T-helper 1 cell treated with Interleukin-12 subunit alpha and Interleukin-12 subunit beta and Interleukin-4 antibody, amounts not matched to agents 30 ng/mL and 1 ng/mL, for 36 hours (primary cell): Measurements from ENCODE around the gene OTOF. TPM values are rescaled to one million over a fixed set of nuclear protein-coding genes. Genes with fewer than 3 reads are reported as not detected.

ENCODE experiments used
- intact Hi-C: fragments of 100-400 bp; cut with micrococcal nuclease; formaldehyde crosslinking; loops from one replicate; pipeline ENCODE4 v1.15.1; 2024
- total RNA-seq: library from RNA; stranded (reverse); gene quantifications from 2 replicates; pipeline ENCODE4 v1.2.3, GENCODE V29; 2022

Gene OTOF
- total RNA-seq, 1 donor from 2014 or later, result 13.9 TPM

DNA sequence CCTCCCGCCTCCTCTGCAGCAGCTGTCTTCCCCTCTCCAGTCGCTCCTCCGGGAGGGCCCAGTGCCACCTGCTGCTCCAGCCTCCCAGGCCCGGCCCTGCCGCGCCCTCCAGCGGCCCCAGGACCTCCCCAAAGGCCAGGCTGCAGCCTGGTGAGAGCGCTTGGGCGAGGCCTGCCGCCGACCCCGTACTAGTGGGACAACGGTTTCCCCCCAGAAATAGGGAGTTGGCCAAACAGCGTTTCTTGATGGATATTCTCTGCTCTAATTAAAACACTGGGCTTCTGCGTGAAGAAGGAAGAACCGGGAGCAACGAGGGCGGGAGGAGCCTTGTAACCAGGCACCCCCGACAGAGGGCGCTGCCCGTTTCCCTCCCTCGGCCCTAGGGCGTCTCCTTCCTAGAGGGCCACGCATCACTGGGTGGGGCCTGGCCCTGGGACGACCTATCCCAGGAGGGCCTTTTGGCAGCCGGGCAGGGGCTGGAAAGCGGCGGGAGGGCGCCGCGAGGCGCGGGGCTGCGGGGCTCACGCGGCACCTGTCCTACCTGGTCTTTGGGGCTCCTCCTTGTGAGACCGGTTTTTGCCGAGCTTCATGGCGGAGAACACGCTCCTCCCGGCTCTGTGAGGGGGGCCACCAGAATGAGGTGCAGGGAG lies 25.4 kb upstream of the OTOF start:
- intact Hi-C loops, result loop anchor here (1.0 kb wide), 5 partner anchors 74 to 820 kb away; partner anchors contain the start of genes ADGRF3, MPV17 and SELENOI

DNA sequence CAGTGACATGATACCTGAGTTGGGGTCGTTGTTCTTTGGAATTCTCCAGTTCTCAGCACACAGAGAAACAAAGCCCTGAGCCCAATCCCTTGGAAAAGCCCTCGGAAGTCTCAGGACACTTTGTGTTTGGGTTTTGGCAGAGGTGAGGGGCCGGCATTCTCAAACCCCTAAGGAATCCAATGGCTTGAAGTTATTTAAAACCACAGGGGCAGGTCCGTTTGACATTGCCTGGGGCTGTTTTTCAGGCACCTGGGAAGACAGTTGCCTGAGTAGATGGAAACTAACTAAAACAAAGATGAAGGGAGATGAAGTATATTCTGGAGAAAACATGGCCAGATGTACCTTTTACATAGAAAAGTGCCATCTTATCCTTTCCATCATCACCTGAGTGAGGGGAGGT lies 22.5 kb upstream of the OTOF start:
- intact Hi-C loops, result no loop called here

DNA sequence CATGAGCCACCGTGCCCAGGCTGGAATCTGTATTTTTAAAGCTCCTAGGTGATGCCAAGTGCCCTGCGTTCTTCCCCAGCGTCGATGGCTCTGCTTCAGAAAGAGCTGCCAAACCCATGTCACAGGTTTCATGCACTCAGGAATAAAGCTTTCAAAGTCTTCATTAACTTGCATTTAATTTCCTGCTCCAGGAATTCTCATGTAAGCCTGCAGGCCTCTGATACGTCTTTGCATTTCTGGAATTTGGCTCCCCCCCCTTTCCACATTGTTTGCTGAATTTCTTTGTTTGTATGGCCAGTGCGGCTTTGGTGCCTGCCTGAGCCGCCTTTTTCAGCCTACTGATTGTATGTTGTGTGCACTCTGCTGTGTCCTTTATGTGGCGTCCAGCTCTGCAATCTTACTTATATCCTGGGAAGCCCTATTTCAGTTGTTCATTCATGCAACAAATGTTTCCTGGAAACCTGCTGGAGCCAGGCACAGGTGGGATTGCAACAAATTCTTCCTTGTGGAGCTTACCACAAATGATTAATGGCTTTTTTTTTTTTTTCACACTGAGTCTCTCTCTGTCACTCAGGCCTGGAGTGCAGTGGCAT lies 17.9 kb upstream of the OTOF start:
- intact Hi-C loops, result no loop called here

GRCh38 chr2:26494891-26495290 lies 17.0 kb upstream of the OTOF start:
- intact Hi-C loops, result no loop called here

GRCh38 chr2:26494199-26494598 lies 16.3 kb upstream of the OTOF start:
- intact Hi-C loops, result no loop called here

DNA sequence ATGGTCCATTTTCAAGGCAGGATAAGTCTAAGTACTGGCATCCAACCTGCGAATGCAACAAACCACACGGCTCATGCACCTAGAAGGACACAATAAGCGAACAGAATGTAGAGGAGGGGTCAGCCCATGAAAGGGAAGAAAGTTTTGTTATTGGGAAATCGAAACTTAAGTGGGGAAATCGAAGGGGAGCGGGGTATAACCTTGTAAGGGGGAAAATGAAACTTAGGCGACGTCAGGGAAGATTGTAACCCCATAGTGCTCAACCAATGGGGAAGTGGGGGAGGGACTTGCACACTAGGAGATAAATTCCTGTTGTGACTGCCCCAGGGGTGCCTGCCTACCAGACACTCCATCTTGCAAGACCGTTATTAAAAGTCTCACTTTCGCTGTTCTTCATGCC lies 15.6 kb upstream of the OTOF start:
- intact Hi-C loops, result no loop called here

DNA sequence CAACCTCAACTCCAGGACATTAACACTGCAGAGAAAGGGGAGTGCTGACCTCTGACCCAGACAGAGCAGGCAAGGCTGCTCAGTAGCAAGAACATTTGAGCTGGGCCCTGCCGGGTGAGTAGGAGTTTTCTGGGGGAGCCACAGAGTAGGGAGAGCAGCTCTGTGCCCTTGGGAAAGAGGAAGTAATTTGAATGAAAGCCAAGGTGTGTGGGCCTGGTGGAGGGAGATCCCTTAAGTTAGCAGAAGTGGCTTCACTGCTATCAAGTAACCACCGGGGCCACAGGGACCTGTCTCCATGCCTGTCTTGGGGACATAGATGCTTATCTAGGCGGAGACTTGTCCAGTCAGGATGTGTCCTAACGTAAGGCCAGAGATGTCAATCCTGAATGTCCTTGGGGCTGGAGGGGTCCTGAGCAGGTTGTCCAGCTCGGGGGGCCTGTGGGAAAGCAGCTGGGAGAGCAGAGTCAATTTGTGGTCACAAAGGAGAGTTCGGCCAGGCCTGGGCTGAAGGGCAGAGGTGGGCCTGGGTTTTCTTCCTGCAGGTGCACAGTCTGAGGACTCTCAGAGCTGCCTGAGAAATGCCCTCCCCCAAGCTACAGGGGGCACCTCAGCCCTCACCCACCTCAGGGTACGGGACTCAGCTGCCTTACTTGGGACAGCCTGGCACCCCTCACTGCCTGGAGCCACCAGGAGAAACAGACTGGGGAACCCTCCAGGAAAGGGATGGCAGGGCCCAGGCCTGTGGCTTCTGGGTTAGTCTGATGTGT lies 15.0 kb upstream of the OTOF start:
- intact Hi-C loops, result no loop called here

GRCh38 chr2:26491563-26492167 lies 13.7 kb upstream of the OTOF start:
- intact Hi-C loops, result no loop called here

DNA sequence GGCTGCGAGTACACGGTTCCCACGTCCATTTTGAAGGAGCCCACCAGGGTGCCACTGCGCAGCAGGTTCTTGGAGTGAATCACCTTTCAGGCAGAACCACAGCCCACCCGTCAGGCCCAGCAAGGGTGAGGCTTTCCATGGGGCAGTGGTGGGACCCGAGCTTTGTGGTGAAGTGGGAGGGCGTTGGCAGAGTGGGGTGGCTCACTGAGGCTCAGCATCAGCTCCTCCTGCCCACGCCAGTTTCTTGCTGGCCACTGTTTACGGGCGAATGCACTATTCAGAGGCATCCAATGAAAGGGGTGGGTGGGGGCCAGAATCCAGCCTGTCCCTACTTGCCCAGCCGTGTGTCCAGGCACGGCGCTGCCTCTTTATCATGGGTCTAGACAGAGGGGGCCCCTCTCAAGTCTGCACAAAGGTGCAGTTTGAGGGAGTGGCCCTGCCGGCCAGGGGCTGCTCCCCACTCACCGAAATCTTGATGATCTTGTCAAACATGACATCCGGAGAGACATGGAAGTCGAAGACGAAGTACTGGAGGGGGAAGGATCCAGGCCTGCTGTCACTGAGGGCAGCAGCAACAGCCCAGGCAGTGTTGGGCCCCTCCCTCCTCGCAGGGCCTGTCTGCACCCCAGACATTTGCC lies 11.4 kb upstream of the OTOF start:
- intact Hi-C loops, result no loop called here

- intact Hi-C loops, result no loop called here
These were observed 10.7 kb upstream of the OTOF start for GRCh38 chr2:26488463-26489212.

DNA sequence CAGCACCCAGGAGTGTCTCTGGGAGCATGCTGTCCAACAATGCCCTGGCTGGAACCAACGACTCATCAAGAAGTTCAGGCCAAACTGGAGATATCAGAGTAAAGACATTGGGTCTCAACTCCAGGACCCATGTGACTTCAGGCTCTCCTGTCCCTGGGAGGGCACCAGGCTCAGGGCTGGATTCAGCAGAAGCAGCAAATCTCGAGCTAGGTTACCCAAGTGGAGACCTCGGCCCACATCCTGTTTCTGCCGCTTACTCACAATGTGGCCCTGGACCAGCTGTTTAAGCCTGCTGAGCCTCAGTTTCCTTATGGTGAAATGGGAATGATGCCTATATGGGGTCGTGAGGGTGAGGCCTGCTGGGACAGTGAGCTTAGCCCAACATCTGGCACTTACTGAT lies 9.3 kb upstream of the OTOF start:
- intact Hi-C loops, result no loop called here

- intact Hi-C loops, result no loop called here
These were observed 8.9 kb upstream of the OTOF start for GRCh38 chr2:26486789-26487188.

GRCh38 chr2:26485725-26486418 lies 7.9 kb upstream of the OTOF start:
- intact Hi-C loops, result no loop called here

DNA sequence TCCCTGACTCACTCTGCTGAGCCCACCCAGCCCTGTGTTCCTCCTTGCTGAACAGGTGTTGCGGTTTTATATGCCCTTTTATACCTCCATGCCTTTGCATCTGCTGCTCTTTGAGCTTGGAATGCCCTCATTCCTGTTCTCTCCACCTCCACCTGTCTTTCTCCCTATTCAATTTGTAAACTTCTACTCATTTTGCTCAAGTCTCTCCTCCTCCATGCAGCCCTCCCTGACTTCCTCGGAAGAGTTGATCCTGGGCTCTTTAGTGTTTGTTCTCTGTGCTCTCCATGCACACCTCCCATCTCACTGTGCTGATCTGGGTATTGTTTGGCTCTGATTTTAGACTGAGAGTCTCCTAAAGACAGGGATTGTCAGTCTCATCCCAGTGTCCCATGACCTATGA lies 7.2 kb upstream of the OTOF start:
- intact Hi-C loops, result no loop called here

DNA sequence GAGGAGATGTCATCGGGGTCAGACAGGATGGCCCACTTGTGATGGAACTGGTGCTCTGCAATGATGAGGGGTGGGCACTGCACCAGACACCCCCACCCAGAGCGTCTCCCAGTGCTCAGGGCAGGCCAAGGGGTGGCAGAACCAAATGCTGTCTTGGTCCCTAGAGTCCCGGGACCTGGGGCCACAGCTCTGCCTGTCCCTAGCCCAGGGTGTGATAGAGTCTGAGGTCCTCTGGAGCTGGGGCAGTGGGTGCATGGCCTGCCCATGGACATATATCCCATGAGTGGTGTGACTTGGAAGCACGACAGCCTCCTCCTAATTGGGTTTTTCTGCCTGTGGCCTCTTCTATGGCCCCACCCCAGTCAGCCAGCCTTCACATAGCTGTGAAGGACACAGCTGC lies 6.7 kb upstream of the OTOF start:
- intact Hi-C loops, result no loop called here

- intact Hi-C loops, result no loop called here
These were observed 6.1 kb upstream of the OTOF start for GRCh38 chr2:26483957-26484565.

- intact Hi-C loops, result no loop called here
These were observed 5.6 kb upstream of the OTOF start for GRCh38 chr2:26483516-26483915.

DNA sequence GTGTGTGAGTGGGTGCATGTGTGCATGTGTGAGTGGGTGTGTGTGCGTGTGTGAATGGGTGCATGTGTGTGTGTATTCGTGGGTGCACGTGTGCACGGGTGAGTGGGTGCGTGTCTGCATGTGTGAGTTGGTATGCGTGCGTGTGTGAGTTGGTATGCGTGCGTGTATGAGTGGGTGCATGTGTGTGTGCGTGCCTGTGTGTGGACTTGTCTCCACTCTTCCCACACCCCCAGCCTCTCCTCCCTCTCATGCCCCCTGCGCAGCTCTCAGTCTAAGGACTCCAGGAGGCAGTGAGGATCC lies 5.1 kb upstream of the OTOF start:
- intact Hi-C loops, result no loop called here

- intact Hi-C loops, result no loop called here
These were observed 4.5 kb upstream of the OTOF start for GRCh38 chr2:26482211-26483026.
